GM12873 (cell line): ENCODE results near the gene MAPK1IP1L.

Experiments used
- CTCF ChIP-seq: IDR thresholded peaks from 2 replicates; pipeline ENCODE4 v1.5.1; 2012; ENCODE audit warnings: low read depth, mild to moderate bottlenecking, moderate library complexity, low read length, control low read depth; ENCODE audit not compliant: insufficient read depth; ENCODE audit errors: missing control alignments

MAPK1IP1L gene

GRCh38 chr14:55103971-55104954 is 52.8 kb downstream of the MAPK1IP1L start:
- no peak for TF ChIP-seq CTCF

GRCh38 chr14:55105991-55106390 is 54.5 kb downstream of the MAPK1IP1L start:
- TF ChIP-seq CTCF: no peak

- no peak for TF ChIP-seq CTCF
These were observed 56.5 kb downstream of the MAPK1IP1L start for GRCh38 chr14:55107766-55108554.

- no peak for TF ChIP-seq CTCF
These were observed 58.4 kb downstream of the MAPK1IP1L start for GRCh38 chr14:55109836-55110235.

GRCh38 chr14:55111122-55111708 is 59.8 kb downstream of the MAPK1IP1L start:
- TF ChIP-seq CTCF: peak; percentile 4

- TF ChIP-seq CTCF: no peak
These were observed 63.3 kb downstream of the MAPK1IP1L start for GRCh38 chr14:55114720-55115119.

GRCh38 chr14:55115460-55115859 is 64.0 kb downstream of the MAPK1IP1L start:
- no peak for TF ChIP-seq CTCF
